GM23248 (cell line): Measurements from ENCODE around the gene ILF3.
"Not testable (repeated sequence)": the region's sequence is repeated elsewhere in the genome, so short reads cannot be mapped to it uniquely, and the experiment has no call there.

Experiments
- EZH2 ChIP-seq: fragments of 200-600 bp; sonication (generic); IDR thresholded peaks from 2 replicates; pipeline ENCODE4 v1.6.1; 2018; ENCODE audit warnings: antibody characterized with exemption, mild to moderate bottlenecking; ENCODE audit not compliant: insufficient read depth, poor library complexity, severe bottlenecking
- EZH2phosphoT487 ChIP-seq: fragments of 200-600 bp; sonication (generic); IDR thresholded peaks from 2 replicates; pipeline ENCODE4 v1.6.1; 2018; ENCODE audit warnings: antibody characterized with exemption, moderate library complexity, mild to moderate bottlenecking, low read depth; ENCODE audit not compliant: insufficient read depth

DNA sequence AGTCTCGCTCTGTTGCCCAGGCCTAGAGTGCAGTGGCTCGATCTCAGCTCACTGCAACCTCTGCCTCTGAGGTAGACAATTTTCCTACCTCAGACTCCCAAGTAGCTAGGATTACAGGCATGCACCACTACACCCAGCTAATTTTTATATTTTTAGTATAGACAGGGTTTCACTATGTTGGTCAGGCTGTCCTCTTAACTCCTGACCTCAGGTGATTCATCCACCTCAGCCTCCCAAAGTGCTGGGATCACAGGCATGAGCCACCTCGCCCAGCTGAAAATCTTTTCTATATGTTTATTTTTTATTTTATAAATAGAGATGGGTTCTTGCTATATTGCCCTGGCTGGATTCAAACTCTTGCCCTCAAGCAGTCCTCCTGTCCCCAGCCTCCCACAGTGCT is 17.8 kb downstream of the ILF3 start:
- not testable (repeated sequence) for TF ChIP-seq EZH2phosphoT487, EZH2
